Left cardiac atrium (tissue), 4 donors: ENCODE measurements around the gene GOLGA3. TPM values are rescaled to one million over a fixed set of nuclear protein-coding genes. Genes with fewer than 3 reads are reported as not detected.
"Not testable (repeated sequence)": the region's sequence is repeated elsewhere in the genome, so short reads cannot be mapped to it uniquely, and the experiment has no call there.

Experiments used
- ATAC-seq, 2 donors: fragments of 200-7000 bp; cut with Tn5 transposase; one replicate each; pipeline ENCODE4 v1.9.1; 2020; ENCODE audit warnings: mild to moderate bottlenecking in 2 of 2, moderate library complexity in 2 of 2
- DNase-seq: peaks from one replicate; pipeline ENCODE4 v3.0.0-alpha.2; 2020
- intact Hi-C, 2 donors: fragments of 100-400 bp; cut with DNase I; formaldehyde crosslinking; loops; one replicate each; pipeline versions ENCODE4 v1.14.1 to v1.15.1; 2022 to 2023
- total RNA-seq, 2 donors: library from RNA; stranded (reverse); fragmentation: NEBNext Ultra II Directional; extraction: Animal tissue kit (Norgen Biotek cat#: 25700); gene quantifications; one replicate each; pipeline ENCODE4 v1.2.1, GENCODE V29; 2021
- donor health status: DM: no; HTN: yes; CAD: no.
- donor health status: DM: no; HTN: yes; CAD: no; lungs with severe emphysema.
- donor health status: DM: yes; HTN: yes; CAD: no.
- donor health status: Dilated cardiomyopathy.

Gene GOLGA3
- total RNA-seq, 2 donors from 2014 or later = 37.9 to 50.3 TPM

DNA sequence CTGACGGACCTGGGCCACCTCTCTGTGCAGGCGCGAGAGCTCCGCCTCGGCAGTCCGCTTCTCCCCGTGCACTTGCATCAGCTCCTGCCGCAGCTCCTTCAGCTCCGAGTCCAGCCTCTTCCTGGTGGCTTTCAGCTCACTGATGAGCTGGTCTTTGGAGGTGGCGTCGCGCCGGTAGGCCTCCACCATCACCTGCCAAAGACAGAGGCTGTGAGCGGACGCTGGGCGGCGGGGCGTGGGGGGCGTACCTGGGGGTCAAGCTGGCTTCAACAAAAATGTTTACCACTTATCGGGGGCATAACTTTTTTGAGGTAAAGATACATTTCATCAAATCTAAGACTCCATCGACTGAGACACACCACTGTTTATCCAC lies 39.6 kb downstream of the GOLGA3 start:
- ATAC-seq (no peak), DNase-seq (no peak)
- intact Hi-C loops = no loop called here

GRCh38 chr12:132788375-132789098 lies 40.1 kb downstream of the GOLGA3 start:
- intact Hi-C loops = no loop called here
- DNase-seq (no peak), ATAC-seq (peak in 1 of 2 donors; percentile 12)

- ATAC-seq (no peak), DNase-seq (no peak)
- intact Hi-C loops = no loop called here
Observed at GRCh38 chr12:132787877-132788276, 40.8 kb downstream of the GOLGA3 start.

DNA sequence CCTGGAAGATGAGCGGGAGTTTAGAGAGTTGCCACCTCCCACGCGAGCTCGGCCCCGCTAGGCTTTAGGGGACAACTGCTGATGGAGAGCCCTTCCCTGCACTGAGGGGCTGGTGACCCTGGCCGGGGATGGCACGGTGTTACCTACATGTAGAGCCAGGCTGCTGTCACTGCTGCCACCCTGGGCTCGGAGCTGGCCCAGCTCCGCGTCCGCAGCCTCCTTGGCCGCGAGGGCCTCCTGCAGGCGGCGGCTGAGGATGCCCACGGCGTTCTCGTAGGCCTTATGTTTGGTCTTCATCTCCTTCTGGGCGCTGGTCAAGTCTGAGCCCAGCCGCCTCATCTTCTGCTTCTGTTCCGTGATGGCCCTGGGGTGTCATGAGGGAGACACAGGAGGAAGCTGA lies 42.5 kb downstream of the GOLGA3 start:
- ATAC-seq (no peak), DNase-seq (no peak)
- intact Hi-C loops = no loop called here

GRCh38 chr12:132784580-132784979 lies 44.1 kb downstream of the GOLGA3 start:
- DNase-seq (no peak), ATAC-seq (no peak)
- intact Hi-C loops = no loop called here

- DNase-seq (no peak), ATAC-seq (peak; percentile 39 to 43)
- intact Hi-C loops = no loop called here
Observed at GRCh38 chr12:132783917-132784531, 44.6 kb downstream of the GOLGA3 start.

DNA sequence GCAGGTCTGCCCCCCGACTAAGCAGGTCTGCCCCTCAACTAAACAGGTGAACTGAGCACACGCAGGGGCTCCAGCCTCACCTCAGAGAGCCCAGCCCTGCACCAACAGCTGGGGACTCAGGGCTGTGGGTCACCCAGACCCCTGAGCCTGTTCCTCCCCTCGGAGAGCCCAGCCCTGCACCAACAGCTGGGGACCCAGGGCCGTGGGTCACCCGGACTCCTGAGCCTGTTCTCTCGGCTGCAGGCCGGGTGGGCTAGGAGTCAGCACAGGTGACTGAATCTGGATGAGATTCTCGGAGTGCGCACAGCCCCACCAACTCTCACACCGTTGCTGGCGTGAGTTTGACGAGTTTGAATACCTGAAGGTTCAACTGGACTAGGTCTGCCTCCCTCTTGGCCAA lies 46.7 kb downstream of the GOLGA3 start:
- ATAC-seq (no peak), DNase-seq (no peak)
- intact Hi-C loops = no loop called here

DNA sequence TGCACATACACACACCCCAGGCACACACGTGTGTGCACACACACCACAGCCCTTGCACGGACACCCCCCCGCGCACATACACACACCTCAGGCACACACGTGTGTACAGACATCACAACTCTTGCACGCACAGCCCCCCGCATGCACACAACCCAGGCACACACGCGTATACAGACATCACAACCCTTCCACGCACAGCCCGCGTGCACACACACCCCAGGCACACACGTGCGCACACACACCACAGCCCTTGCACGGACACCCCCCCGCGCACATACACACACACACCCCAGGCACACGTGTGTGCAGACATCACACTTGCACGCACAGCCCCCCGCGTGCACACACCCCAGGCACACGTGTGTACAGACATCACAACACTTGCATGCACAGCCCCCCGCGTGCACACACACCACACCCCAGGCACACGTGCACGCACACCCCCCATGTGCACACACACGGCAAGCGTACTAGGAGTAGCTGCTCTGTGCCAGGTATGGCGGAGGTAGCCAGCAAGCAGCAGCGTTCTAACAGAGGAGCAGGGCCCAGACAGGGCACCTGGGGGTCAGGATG lies 48.8 kb downstream of the GOLGA3 start:
- ATAC-seq (no peak), DNase-seq (no peak)
- intact Hi-C loops = no loop called here

GRCh38 chr12:132777614-132778013 lies 51.1 kb downstream of the GOLGA3 start:
- no peak for DNase-seq
- no peak for ATAC-seq
- intact Hi-C loops = no loop called here

DNA sequence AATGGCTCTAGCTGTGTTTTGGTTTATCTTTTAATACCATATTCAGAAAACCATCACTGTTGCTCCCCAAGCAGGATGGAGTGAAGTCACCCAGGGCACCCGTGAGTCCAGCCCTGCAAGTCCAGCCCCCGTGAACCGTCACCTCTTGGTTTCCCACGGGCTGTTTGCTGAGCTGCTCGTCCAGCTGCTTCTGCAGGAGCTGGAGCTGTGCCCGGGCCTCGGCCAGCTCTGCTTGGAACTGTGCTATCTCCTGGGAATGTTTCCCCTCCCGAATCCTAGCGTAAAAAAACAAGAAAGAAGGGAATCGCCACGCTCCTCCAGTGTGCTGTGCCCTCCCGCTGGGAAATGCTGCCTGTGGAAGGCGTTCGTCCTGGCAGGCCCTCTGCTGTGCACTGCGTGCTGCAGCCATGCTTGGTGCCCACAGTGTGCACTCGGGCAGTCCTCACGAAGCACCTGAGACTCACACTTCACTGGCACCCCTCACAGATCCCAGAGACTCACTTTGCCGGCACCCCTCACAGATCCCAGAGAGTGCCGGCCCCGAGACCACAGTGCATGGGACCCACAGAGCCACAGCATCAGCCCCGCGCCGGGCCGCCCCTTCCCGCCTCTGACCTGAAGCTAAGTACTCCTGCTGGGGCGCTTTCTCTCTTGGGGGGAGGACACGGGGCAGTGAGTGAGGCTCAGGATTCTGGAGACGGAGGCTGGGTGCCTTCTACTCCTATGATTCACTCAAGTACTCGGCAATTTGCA lies 51.7 kb downstream of the GOLGA3 start:
- intact Hi-C loops = no loop called here
- DNase-seq (peak; percentile 80), ATAC-seq (peak; percentile 67 to 95)

GRCh38 chr12:132776230-132776625 lies 52.4 kb downstream of the GOLGA3 start:
- ATAC-seq, intact Hi-C loops, DNase-seq: not testable (repeated sequence)

GRCh38 chr12:132775502-132776229 lies 53.0 kb downstream of the GOLGA3 start:
- DNase-seq (no peak), ATAC-seq (no peak)
- intact Hi-C loops = no loop called here

GRCh38 chr12:132774646-132775275 lies 53.9 kb downstream of the GOLGA3 start:
- ATAC-seq (no peak), DNase-seq (no peak)
- intact Hi-C loops = no loop called here

DNA sequence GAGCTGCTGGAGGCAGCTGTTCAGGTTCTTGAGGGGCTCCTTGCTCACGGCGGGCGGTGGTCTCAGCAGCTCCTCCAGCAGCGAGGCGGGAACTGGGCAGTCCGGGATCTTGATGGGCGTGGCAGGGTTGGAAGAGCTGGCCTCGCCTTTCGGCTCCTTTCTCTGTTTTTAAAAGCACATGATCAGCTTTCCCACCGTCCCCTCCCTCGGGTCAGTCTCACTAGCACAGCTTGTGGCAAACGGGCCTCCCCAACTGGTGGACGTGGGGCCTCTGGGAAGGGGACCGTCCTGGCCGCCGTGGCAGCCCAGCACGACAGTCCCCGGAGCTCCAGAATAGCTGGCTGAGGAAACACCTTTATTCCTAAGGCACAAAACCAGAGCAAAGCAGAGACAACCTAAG lies 54.5 kb downstream of the GOLGA3 start:
- intact Hi-C loops = no loop called here
- DNase-seq = no peak
- no peak for ATAC-seq

GRCh38 chr12:132773077-132773955 lies 55.4 kb downstream of the GOLGA3 start:
- no peak for ATAC-seq
- no peak for DNase-seq
- intact Hi-C loops = no loop called here

GRCh38 chr12:132772606-132773005 lies 56.1 kb downstream of the GOLGA3 start:
- intact Hi-C loops = no loop called here
- no peak for DNase-seq
- ATAC-seq = no peak

DNA sequence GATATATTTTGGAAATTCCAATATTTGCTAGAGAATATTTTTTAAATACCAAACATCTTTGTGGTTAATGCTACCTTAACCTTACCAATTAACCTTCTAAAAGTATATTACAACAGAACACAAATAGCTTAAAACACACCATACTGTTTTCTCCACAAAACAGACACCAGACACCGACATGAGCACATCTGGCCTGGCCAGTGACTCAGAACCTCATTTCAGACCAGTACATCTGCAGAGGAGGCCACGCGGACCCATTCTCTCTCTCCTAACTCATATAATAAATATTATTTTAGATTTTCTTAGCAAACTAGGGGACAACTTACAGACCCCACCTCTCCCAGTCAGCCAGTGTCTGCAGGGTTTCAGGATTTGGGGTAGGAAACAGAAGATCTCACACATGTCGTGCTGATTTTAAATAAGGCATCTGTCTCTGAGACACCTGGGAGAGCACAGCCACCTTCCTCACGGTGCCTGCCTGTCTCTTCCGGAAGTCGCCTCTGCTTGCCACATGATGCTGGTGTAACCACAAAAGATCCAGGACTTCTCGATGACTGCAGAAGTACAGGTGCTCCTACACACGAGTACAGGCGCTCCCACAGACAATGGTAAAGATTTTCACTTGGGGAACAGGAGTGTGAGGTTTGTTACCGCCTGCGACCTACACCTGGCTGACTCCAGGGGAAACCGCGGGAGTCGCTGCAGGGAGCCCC lies 57.4 kb downstream of the GOLGA3 start:
- ATAC-seq = no peak
- DNase-seq = no peak
- intact Hi-C loops = no loop called here
